AG09319 (cell line): Measurements from ENCODE around the gene SSBP3.
A peak's percentile ranks its signal among the peaks of the same experiment; 100 is the strongest.

Experiments
- DNase-seq: peaks from one replicate; pipeline ENCODE4 v3.0.0-alpha.2; 2010; ENCODE audit warnings: low read depth; ENCODE audit errors: extremely low read depth
- TF ChIP-seq, protein P1 (sequence below): IDR thresholded peaks from 2 replicates; pipeline ENCODE4 v1.5.1; 2011; ENCODE audit warnings: low read depth, mild to moderate bottlenecking, inconsistent platforms, low read length, moderate library complexity

SSBP3 gene

DNA sequence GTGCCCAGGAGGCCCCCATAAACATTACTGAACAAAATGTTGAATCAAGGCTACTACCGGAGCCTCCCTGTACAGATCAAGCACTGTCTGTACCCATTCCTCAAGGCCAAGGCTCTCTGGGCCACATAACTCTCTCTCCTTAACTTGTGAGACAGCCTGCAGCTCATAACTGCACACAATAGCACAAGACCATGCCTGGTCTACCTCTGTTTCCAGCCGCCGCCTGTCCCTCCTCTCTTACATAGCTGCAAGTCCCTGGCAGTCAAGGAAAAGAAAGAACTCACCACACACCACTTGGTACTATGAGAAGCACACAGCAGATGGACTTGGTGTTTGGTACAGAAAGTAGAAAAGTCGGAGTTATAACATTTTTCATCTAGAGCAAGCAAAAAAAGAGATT, 91.1 kb downstream of the SSBP3 start:
- DNase-seq, result no peak
- TF ChIP-seq, protein P1, sequence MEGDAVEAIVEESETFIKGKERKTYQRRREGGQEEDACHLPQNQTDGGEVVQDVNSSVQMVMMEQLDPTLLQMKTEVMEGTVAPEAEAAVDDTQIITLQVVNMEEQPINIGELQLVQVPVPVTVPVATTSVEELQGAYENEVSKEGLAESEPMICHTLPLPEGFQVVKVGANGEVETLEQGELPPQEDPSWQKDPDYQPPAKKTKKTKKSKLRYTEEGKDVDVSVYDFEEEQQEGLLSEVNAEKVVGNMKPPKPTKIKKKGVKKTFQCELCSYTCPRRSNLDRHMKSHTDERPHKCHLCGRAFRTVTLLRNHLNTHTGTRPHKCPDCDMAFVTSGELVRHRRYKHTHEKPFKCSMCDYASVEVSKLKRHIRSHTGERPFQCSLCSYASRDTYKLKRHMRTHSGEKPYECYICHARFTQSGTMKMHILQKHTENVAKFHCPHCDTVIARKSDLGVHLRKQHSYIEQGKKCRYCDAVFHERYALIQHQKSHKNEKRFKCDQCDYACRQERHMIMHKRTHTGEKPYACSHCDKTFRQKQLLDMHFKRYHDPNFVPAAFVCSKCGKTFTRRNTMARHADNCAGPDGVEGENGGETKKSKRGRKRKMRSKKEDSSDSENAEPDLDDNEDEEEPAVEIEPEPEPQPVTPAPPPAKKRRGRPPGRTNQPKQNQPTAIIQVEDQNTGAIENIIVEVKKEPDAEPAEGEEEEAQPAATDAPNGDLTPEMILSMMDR, result no peak

DNA sequence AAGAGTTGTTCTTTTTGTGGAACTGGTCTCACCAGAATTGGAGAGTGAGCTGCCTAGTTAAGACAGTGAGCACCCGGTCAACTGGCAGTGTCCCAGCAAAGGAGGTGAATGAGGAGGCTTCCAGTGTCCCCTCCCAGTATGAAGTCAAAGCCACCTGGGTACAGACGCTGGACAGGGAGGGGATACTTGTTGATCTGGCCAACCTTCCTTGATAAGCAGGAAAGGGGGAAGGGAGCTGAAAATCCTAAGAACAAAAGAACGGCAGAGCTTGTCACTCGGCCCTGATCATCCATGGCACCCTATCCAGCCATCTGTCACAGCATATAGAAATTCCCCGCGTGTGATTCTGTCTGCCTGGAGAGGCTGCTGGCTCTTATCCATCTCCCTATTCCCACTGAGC, 91.5 kb downstream of the SSBP3 start:
- no peak for DNase-seq
- TF ChIP-seq, protein P1, result no peak

DNA sequence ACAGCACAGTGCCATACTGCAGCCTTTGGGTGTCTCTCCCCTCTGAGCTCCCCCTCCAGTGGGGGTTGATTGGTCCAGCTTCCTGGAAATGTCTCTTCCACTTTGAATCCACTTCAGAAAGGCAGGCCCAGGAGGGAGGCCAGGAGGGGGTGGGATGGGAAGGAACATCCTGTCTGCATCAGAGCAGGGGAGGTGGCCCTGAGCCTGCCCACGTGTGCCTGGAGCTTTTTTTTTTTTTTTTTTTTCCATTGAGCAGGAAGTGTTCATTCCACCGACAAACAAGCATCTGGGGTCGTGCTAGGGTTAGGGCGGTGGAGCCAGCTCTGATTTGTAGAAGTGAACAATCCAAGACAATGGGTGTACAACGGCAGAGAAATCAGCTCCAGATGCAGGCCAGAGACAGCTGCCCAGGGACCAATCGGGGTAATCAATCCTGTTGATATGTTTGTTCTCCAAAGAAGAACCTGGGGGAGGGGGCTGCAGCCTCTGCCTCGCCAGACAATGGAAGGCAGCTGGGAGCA, 93.3 kb downstream of the SSBP3 start:
- DNase-seq, result peak; percentile 78

DNA sequence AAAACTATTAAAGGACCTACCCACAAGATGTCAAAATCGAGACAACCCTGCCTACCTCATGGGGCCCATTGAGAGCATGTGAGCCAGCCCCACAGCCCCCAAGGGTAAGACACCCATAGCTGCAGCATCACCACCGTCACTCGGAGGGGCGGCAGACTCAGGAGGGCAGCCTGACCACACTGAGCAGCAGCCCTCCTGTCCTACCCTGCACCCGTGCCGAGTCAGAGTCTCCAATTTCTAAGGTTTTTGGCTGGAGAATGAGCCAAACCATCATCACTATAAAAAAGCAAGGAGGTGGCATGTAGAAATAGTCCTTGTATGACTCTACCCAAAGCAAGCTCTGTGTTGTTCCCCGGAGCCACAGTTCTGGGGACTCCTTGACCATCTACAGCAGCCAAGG, 94.7 kb downstream of the SSBP3 start:
- TF ChIP-seq, protein P1, result no peak
- DNase-seq, result no peak

More for the DNA sequence above, 93.3 kb downstream of the SSBP3 start:
- TF ChIP-seq, protein P1, result no peak

DNA sequence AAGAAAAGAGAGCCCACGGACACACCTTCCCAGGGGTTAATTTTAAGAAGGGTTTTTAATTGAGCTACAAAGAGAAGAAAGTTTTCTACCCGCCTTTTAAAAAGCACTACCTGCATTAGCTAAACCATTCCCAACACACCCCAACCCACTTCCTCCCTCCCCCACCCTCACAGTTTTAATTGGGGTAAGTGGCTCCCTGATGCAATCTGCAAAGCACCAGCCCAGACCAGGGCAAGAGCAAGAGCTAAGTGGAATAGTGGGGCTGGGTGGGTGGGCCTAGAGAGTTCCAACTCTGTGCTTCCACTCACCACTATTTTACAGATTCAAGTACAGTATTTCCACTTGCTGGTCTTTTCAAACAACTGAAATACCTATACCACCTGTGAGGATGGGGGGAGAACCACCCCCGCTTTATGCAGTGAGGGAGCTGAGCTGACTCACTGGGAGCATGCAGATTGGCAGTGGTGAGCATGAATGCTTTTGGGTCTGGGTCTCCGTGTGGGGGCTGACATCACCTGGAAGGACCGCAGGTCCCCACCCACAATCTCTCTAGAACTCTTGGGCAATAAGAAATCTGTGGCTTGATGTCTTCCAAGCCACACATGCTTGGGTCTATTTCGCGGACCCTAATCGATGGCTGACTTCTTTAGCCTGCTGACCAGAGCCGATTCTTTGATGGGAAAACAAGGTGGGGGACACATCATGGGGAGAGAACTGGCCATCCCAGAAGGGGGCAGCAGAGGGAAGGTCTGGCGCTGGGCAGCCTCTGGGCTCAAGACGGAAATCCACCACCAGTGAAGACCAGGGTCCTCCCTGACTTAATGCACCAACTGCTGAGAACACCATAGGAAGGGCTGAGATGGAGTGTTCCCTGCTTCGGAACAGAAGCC, 95.5 kb downstream of the SSBP3 start:
- DNase-seq, result no peak
- TF ChIP-seq, protein P1, result peak; percentile 49

DNA sequence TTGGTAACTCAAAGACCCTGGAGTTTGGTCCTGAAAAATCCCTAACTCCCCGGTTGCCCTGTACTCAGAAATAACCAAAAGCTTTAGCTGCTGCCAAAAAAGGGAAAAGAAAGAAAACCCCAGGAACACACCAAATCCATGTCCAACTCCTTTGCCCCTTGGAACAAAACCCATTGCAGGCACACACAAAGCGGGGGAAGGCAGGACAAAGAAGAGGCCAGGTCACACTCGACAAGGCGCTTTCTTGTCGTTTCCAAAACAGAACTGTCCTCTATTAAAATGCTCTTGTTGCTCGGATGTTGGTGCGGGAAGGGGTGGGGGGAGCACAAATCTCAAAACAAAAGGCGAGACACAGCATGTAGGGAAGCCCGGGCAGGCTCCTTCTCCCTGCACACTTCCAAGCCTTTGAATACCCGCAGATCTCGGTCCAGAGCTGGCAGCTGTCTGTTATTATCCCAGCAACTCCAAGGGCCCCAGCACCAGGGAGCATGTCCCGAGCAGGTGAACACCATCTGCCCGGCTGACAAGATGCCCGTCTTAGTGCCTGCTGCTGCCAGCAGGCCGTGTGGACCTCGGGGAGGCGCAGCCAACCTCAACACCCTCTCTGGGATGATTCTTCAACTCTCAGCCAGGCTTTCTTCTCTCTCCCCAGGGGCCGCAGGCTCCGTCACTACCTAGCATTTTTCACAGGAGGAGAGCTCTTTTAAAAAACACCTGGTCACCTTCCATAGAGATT, 96.4 kb downstream of the SSBP3 start:
- DNase-seq, result no peak
- TF ChIP-seq, protein P1, result no peak

DNA sequence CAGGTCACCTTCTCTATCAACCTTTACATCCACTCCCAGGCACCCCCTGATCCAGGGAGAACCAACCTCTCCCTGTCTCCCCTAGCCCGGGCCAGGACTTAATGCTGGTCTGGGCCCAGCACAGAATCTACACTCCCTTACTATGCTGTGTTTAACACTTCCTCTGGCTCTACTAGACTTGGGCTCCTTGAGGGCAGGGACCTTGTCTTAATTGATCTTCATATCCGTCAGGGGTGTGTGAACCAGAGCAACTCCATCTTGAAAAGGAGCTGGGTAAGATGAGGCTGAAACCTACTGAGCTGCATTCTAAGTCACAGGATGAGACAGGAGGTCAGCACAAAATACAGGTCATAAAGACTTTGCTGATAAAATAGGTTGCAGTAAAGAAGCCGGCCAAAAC, 98.9 kb downstream of the SSBP3 start:
- TF ChIP-seq, protein P1, result no peak
- DNase-seq, result no peak
